ENCODE data around the gene ADAM12. TPM values are rescaled to one million over a fixed set of nuclear protein-coding genes. Genes with fewer than 3 reads are reported as not detected.

The ADAM12 gene
- total RNA-seq, 2 experiments from 2014 or later, result 0.36 to 0.97 TPM

DNA sequence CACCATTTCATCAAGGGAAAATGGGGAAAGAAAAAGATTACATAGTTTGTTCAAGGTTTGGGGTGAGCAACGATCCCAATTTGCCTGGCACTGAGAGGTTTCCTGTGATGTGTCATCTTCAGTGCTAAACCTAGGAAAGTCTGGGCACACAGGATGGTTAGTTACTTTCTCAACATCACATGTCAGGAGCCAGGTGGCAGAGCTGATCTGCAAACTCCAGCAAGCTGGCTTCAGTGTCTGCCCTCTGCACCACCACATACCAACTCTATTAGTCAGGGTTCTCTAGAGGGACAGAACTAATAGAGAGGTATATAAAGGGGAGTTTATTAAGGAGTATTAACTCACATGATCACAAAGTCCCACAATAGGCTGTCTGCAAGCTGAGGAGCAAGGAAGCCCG is 11.3 kb downstream of the ADAM12 start:
- H3K4me3 Mint-ChIP-seq, result no peak overlapping the region
- no peak for DNase-seq
- intact Hi-C loops (cut with micrococcal nuclease), result no loop called here
- no peak overlapping the region for H3K27ac Mint-ChIP-seq
- POLR2A ChIA-PET, result no interaction called here
- peaks cover 7% of the 10 kb centered on the region for H3K9me3 Mint-ChIP-seq
- CTCF ChIA-PET, result no interaction called here
- no peaks in the 10 kb centered on the region for H3K4me1 Mint-ChIP-seq (ENCODE audit: low read depth)
- no peaks in the 10 kb centered on the region for H3K36me3 Mint-ChIP-seq
- H3K27me3 Mint-ChIP-seq, result no peaks in the 10 kb centered on the region

DNA sequence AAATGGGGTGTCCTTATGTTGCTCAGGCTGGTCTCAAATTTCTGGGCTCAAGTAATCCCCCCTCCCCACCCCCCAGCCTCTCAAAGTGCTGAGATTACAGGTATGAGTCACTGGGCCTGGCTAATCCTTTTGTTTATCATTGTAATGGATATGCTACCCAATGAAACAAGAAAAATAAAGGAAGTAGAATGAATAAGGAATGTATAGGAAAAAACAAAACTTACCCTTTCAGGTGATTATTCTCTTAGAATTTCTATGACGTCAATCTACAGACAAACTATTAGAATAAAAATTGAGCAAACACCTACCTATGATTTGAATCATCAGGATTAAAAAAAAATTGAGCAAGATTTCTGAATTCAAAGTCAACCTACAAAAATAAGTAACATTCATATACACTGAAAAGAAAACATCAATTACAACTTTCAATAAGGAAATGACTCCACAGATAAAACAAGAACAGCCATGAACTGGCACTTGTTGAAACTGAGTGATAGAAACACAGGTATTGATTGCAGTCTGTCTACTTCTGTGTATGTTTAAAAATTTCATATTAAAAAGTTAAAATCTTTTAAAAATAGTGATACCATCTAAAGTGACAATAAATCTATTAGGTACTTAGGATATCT is 12.2 kb downstream of the ADAM12 start:
- Mint-ChIP-seq H3K36me3 (no peaks in the 10 kb centered on the region), H3K27ac (no peak overlapping the region), H3K4me3 (no peak overlapping the region), H3K9me3 (peaks cover 7% of the 10 kb centered on the region), H3K27me3 (no peaks in the 10 kb centered on the region), H3K4me1 (ENCODE audit: low read depth) (no peaks in the 10 kb centered on the region)
- CTCF ChIA-PET, result no interaction called here
- DNase-seq, result no peak
- intact Hi-C loops (cut with micrococcal nuclease), result no loop called here
- POLR2A ChIA-PET, result no interaction called here

DNA sequence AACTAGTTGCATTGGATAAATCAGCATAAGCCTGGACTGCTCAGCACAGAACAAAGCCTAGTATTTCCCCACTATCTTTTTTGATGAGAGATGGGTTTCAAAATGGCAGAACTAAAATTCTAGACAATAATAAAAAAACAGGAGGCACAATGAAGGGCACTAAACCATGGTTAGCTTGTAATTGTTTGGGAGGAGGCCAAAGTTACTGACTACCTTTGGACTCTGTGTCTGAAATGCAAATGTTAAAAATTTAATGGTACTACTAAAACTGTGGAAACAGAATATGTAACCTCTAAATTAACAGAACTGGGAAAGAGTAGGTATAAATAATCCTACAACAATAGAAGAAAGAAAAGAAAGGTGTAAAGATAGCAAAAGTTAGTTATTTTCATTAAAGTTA is 13.0 kb downstream of the ADAM12 start:
- CTCF ChIA-PET, result no interaction called here
- intact Hi-C loops (cut with micrococcal nuclease), result no loop called here

DNA sequence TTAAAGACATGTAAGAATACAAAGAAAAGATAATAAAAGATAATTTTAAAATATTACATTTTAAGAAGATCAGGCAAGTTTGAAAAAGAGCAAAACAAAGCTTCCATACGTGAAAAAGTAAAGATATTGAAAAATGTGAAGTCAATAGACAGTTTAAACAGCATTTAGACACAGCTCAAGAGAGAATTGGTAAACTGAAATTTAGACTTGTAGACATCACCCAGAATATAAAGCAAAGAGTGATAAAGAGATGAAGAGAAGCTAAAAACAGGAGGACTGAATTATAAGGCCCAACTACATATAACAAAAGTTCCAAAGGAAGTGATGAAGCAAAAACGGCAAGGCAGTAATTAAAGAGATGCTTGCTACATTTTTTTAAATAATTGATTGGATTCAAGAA is 13.8 kb downstream of the ADAM12 start:
- peaks cover 4% of the 10 kb centered on the region for H3K9me3 Mint-ChIP-seq
- H3K4me1 Mint-ChIP-seq (ENCODE audit: low read depth), result no peaks in the 10 kb centered on the region
- intact Hi-C loops (cut with micrococcal nuclease), result no loop called here
- CTCF ChIA-PET, result no interaction called here
- no peaks in the 10 kb centered on the region for H3K27me3 Mint-ChIP-seq
- POLR2A ChIA-PET, result no interaction called here
- DNase-seq, result no peak
- no peak overlapping the region for H3K27ac Mint-ChIP-seq
- H3K36me3 Mint-ChIP-seq, result no peaks in the 10 kb centered on the region
- no peak overlapping the region for H3K4me3 Mint-ChIP-seq

More for the DNA sequence above, 13.0 kb downstream of the ADAM12 start:
- Mint-ChIP-seq H3K27me3 (no peaks in the 10 kb centered on the region), H3K27ac (no peak overlapping the region), H3K4me1 (ENCODE audit: low read depth) (no peaks in the 10 kb centered on the region), H3K36me3 (no peaks in the 10 kb centered on the region), H3K4me3 (no peak overlapping the region), H3K9me3 (peaks cover 7% of the 10 kb centered on the region)
- POLR2A ChIA-PET, result no interaction called here
- no peak for DNase-seq

DNA sequence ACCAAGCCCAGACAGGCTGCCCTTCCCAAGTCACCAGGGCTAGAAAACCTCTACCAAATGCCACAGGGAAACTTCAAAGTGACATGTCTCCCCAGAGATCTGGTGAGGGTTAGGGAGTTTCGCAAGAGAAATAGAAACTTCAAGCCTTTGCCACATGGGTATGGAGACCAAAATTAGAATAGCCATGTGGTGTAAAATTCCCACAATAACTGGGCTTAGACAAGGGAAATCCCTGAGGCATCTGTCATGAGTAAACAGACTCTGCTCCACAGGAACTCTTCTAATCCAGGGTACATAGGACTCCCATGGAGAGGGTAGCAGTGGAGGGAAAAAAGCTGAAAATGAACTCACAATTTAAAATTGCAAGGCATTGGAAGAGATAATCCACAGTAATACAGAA is 14.3 kb downstream of the ADAM12 start:
- no peak overlapping the region for H3K27ac Mint-ChIP-seq
- no peaks in the 10 kb centered on the region for H3K36me3 Mint-ChIP-seq
- H3K4me1 Mint-ChIP-seq (ENCODE audit: low read depth), result no peaks in the 10 kb centered on the region
- no peak overlapping the region for H3K4me3 Mint-ChIP-seq
- intact Hi-C loops (cut with micrococcal nuclease), result no loop called here
- CTCF ChIA-PET, result no interaction called here
- POLR2A ChIA-PET, result no interaction called here
- no peaks in the 10 kb centered on the region for H3K9me3 Mint-ChIP-seq
- H3K27me3 Mint-ChIP-seq, result no peaks in the 10 kb centered on the region
- no peak for DNase-seq

DNA sequence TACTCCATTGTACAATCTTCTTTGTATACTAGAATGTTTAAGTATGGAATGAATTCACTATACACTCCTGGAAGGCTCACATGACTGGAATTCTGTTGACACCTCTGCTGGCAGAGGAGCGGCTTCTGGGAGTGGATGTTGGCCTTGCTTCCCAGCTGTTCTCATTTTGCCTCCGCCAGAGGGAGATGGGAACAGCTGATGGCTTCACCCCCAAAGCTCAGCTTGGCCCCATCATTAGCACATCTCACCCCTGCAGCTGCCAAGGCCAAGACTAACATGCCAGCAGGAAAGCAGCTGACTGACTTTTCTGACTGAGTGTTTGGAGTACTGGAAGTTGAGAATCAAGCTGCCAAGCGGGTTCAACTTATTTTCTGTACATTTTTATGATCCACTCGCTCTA is 15.1 kb downstream of the ADAM12 start:
- intact Hi-C loops (cut with micrococcal nuclease), result no loop called here
- H3K4me3 Mint-ChIP-seq, result no peak overlapping the region
- H3K4me1 Mint-ChIP-seq (ENCODE audit: low read depth), result no peaks in the 10 kb centered on the region
- no peak overlapping the region for H3K27ac Mint-ChIP-seq
- ChIA-PET CTCF (no interaction called here), POLR2A (no interaction called here)
- no peaks in the 10 kb centered on the region for H3K9me3 Mint-ChIP-seq
- no peak for DNase-seq
- no peaks in the 10 kb centered on the region for H3K36me3 Mint-ChIP-seq
- H3K27me3 Mint-ChIP-seq, result no peaks in the 10 kb centered on the region

GRCh38 chr10:126372396-126372795 is 15.9 kb downstream of the ADAM12 start:
- intact Hi-C loops (cut with micrococcal nuclease), result no loop called here

GRCh38 chr10:126369125-126369710 is 19.1 kb downstream of the ADAM12 start:
- H3K4me3 Mint-ChIP-seq, result no peak overlapping the region
- H3K4me1 Mint-ChIP-seq (ENCODE audit: low read depth), result no peaks in the 10 kb centered on the region
- ChIA-PET POLR2A (no interaction called here), CTCF (no interaction called here)
- H3K27me3 Mint-ChIP-seq, result no peaks in the 10 kb centered on the region
- intact Hi-C loops (cut with micrococcal nuclease), result no loop called here
- H3K9me3 Mint-ChIP-seq, result no peaks in the 10 kb centered on the region
- H3K27ac Mint-ChIP-seq, result no peak overlapping the region
- DNase-seq, result no peak
- no peaks in the 10 kb centered on the region for H3K36me3 Mint-ChIP-seq

More at GRCh38 chr10:126372396-126372795, 15.9 kb downstream of the ADAM12 start:
- Mint-ChIP-seq H3K4me3 (no peak overlapping the region), H3K4me1 (ENCODE audit: low read depth) (no peaks in the 10 kb centered on the region), H3K36me3 (no peaks in the 10 kb centered on the region), H3K27ac (no peak overlapping the region), H3K27me3 (no peaks in the 10 kb centered on the region), H3K9me3 (no peaks in the 10 kb centered on the region)
- POLR2A ChIA-PET, result no interaction called here
- CTCF ChIA-PET, result no interaction called here
- DNase-seq, result no peak

DNA sequence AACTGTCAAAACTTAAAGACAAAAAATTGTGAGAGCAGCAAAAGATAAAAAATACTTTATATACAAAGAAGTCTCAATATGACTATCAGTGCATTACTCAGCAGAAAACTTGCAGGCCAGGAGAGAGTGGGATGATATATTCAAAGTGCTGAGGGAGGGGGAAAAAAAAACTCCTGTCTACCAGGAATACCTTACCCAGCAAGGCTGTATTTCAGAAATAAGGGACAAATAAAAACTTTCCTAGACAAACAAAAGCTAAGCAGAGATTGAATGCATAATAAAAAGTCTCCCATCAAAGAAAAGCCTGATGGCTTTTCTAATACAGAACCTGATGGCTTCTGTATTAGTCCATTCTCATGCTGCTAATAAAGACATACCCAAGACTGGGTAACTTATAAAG is 31.1 kb downstream of the ADAM12 start:
- no peaks in the 10 kb centered on the region for H3K4me1 Mint-ChIP-seq (ENCODE audit: low read depth)

DNA sequence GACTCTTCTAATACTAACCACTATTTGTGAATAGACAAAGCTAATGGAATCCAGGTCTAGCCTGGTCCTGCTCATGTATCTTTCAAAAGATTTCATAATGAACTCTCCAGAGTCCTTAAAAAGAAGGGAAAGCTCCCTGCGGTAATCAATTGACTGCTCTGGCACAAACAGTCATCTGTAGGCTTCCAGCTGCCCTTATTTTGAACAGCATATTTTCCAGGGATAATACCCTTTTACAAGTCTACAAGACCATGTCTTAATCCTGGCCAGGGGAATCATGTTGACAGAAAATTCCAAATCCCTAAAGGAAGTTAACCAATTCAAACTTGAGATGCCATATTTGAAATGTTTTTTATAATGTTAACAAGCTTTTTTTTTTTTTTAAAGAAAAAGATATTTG is 34.6 kb downstream of the ADAM12 start:
- DNase-seq, result no peak
- intact Hi-C loops (cut with micrococcal nuclease), result no loop called here
- Mint-ChIP-seq H3K27ac (no peak overlapping the region), H3K9me3 (peaks cover 27% of the 10 kb centered on the region), H3K27me3 (no peaks in the 10 kb centered on the region), H3K4me1 (ENCODE audit: low read depth) (no peaks in the 10 kb centered on the region), H3K36me3 (peaks cover 3% of the 10 kb centered on the region), H3K4me3 (no peak overlapping the region)
- ChIA-PET CTCF (no interaction called here), POLR2A (no interaction called here)

More for the DNA sequence above, 31.1 kb downstream of the ADAM12 start:
- no peak for DNase-seq
- intact Hi-C loops (cut with micrococcal nuclease), result no loop called here
- ChIA-PET CTCF (no interaction called here), POLR2A (no interaction called here)
- no peak overlapping the region for H3K27ac Mint-ChIP-seq
- H3K4me3 Mint-ChIP-seq, result no peak overlapping the region
- peaks cover 3% of the 10 kb centered on the region for H3K36me3 Mint-ChIP-seq
- H3K9me3 Mint-ChIP-seq, result peaks cover 44% of the 10 kb centered on the region
- H3K27me3 Mint-ChIP-seq, result no peaks in the 10 kb centered on the region

- Mint-ChIP-seq H3K36me3 (peaks cover 3% of the 10 kb centered on the region), H3K4me3 (no peak overlapping the region), H3K4me1 (ENCODE audit: low read depth) (no peaks in the 10 kb centered on the region), H3K9me3 (peaks cover 18% of the 10 kb centered on the region), H3K27ac (no peak overlapping the region), H3K27me3 (no peaks in the 10 kb centered on the region)
- intact Hi-C loops (cut with micrococcal nuclease), result no loop called here
- DNase-seq, result no peak
- ChIA-PET CTCF (no interaction called here), POLR2A (no interaction called here)
These were observed 35.8 kb downstream of the ADAM12 start for GRCh38 chr10:126352453-126352852.

DNA sequence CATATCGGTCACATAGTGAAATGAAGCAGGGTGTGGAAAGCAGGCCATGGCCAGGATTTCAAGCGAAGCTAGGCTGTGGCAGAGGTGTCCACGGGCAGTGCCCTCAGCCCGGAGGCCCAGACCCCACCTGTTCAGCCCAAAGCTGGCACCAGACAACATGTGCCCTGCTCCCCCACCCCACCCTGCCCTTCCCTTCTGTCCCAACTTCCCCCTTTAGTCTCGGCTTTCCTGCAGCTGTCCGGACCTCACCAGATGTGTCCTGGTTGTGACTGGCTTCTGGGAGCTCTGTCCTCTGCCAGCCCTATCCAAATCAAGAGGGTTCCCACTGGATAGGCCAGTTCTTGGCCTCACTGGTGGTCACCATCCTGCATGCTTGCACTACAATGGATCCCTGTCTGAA is 37.3 kb downstream of the ADAM12 start:
- DNase-seq, result no peak
- H3K27me3 Mint-ChIP-seq, result no peaks in the 10 kb centered on the region
- peaks cover 9% of the 10 kb centered on the region for H3K9me3 Mint-ChIP-seq
- H3K27ac Mint-ChIP-seq, result no peak overlapping the region
- CTCF ChIA-PET, result no interaction called here
- intact Hi-C loops (cut with micrococcal nuclease), result no loop called here
- H3K36me3 Mint-ChIP-seq, result no peaks in the 10 kb centered on the region
- no peaks in the 10 kb centered on the region for H3K4me1 Mint-ChIP-seq (ENCODE audit: low read depth)
- POLR2A ChIA-PET, result no interaction called here
- H3K4me3 Mint-ChIP-seq, result no peak overlapping the region

- ChIA-PET CTCF (no interaction called here), POLR2A (no interaction called here)
- Mint-ChIP-seq H3K36me3 (no peaks in the 10 kb centered on the region), H3K27ac (no peak overlapping the region), H3K27me3 (no peaks in the 10 kb centered on the region), H3K9me3 (peaks cover 5% of the 10 kb centered on the region), H3K4me1 (ENCODE audit: low read depth) (no peaks in the 10 kb centered on the region), H3K4me3 (no peak overlapping the region)
- DNase-seq, result no peak
- intact Hi-C loops (cut with micrococcal nuclease), result no loop called here
These were observed 37.9 kb downstream of the ADAM12 start for GRCh38 chr10:126350216-126350992.
